Measurements from ENCODE around the gene TXN.

- TF ChIP-seq EZH2 (IDR thresholded peaks at IDR 0.05), result no peak
- no peak for TF ChIP-seq POLR2AphosphoS5 (IDR thresholded peaks at IDR 0.05; ENCODE audit: borderline replicate concordance, low read depth, low read length)
- TF ChIP-seq FOXP2 (optimal IDR thresholded peaks at IDR 0.05; ENCODE audit: control extremely low read depth, extremely low read length, insufficient read depth), result no peak
Measured at GRCh38 chr9:110246214-110246613, 10.1 kb downstream of the TXN start.

Data from SK-N-MC (cell line).